Mesenchymal stem cell (in vitro differentiated cells and primary cell): ENCODE data around the gene PSMB11.
A peak's percentile ranks its signal among the peaks of the same experiment; 100 is the strongest.

ENCODE experiments used
- DNase-seq: peaks from one replicate; pipeline ENCODE4 v3.0.0-alpha.2; 2013
- H2AFZ ChIP-seq: one replicate; pipeline ENCODE4 v1.6.1; 2013; ENCODE audit warnings: low read depth, mild to moderate bottlenecking, control low read depth, inconsistent platforms, low read length, moderate library complexity
- H2AK5ac ChIP-seq: 2 replicates; pipeline ENCODE4 v1.6.1; 2013; ENCODE audit warnings: low read length, moderate library complexity, mild to moderate bottlenecking, inconsistent platforms; ENCODE audit not compliant: severe bottlenecking
- H2BK120ac ChIP-seq: one replicate; pipeline ENCODE4 v1.6.1; 2013; ENCODE audit warnings: low read depth, mild to moderate bottlenecking, inconsistent platforms, low read length, moderate library complexity
- H2BK12ac ChIP-seq, 2 experiments: one replicate each; pipeline ENCODE4 v1.6.1; 2013; ENCODE audit warnings: inconsistent platforms in 2 of 2, low read length in 2 of 2, mild to moderate bottlenecking in 2 of 2, moderate library complexity in 2 of 2, control low read depth in 1 of 2
- H2BK15ac ChIP-seq: one replicate; pipeline ENCODE4 v1.6.1; 2013; ENCODE audit warnings: mild to moderate bottlenecking, low read depth, inconsistent platforms; ENCODE audit not compliant: poor library complexity, severe bottlenecking
- H2BK5ac ChIP-seq: 2 replicates; pipeline ENCODE4 v1.6.1; 2013; ENCODE audit warnings: low read depth, mild to moderate bottlenecking, low read length, control low read depth, inconsistent platforms; ENCODE audit not compliant: poor library complexity, severe bottlenecking
- H3K14ac ChIP-seq, 2 experiments: one replicate each; pipeline ENCODE4 v1.6.1; 2013; ENCODE audit warnings: inconsistent platforms in 2 of 2, low read length in 2 of 2, control low read depth in 1 of 2, mild to moderate bottlenecking in 1 of 2, moderate library complexity in 1 of 2
- H3K18ac ChIP-seq, 2 experiments: one replicate each; pipeline ENCODE4 v1.6.1; 2013; ENCODE audit warnings: inconsistent platforms in 2 of 2, low read length in 2 of 2, control low read depth in 1 of 2, low read depth in 1 of 2, mild to moderate bottlenecking in 1 of 2
- H3K23ac ChIP-seq, 2 experiments: one replicate each; pipeline ENCODE4 v1.6.1; 2013; ENCODE audit warnings: inconsistent platforms in 2 of 2, low read length in 2 of 2, mild to moderate bottlenecking in 2 of 2, moderate library complexity in 2 of 2, control low read depth in 1 of 2
- H3K27ac ChIP-seq: 2 replicates; pipeline ENCODE4 v1.5.1; 2013; ENCODE audit warnings: mild to moderate bottlenecking, moderate library complexity, low read length, control low read depth, inconsistent platforms; ENCODE audit not compliant: poor library complexity, severe bottlenecking
- H3K27me3 ChIP-seq, 2 experiments: 2 replicates each; pipeline versions ENCODE4 v1.6.1 to v1.7.0; 2013; ENCODE audit warnings: low read length in 2 of 2, mild to moderate bottlenecking in 2 of 2, moderate library complexity in 2 of 2, control low read depth in 1 of 2, inconsistent platforms in 1 of 2; ENCODE audit not compliant: control insufficient read depth in 1 of 2, insufficient read depth in 1 of 2
- H3K36me3 ChIP-seq, 2 experiments: 2 replicates each; pipeline versions ENCODE4 v1.6.1 to v1.7.0; 2013; ENCODE audit warnings: low read length in 2 of 2, control low read depth in 1 of 2, inconsistent platforms in 1 of 2, low read depth in 1 of 2, mild to moderate bottlenecking in 1 of 2; ENCODE audit not compliant: insufficient read depth in 2 of 2, control insufficient read depth in 1 of 2
- H3K4ac ChIP-seq, 2 experiments: one replicate each; pipeline ENCODE4 v1.6.1; 2013; ENCODE audit warnings: inconsistent platforms in 2 of 2, low read length in 2 of 2, mild to moderate bottlenecking in 2 of 2, moderate library complexity in 2 of 2, control low read depth in 1 of 2, low read depth in 1 of 2
- H3K4me1 ChIP-seq: 2 replicates; pipeline ENCODE4 v1.6.1; 2013; ENCODE audit warnings: low read depth, low read length, control low read depth; ENCODE audit not compliant: control insufficient read depth, insufficient read depth
- H3K4me2 ChIP-seq: 2 replicates; pipeline ENCODE4 v1.6.1; 2013; ENCODE audit warnings: low read length, mild to moderate bottlenecking, inconsistent platforms; ENCODE audit not compliant: poor library complexity, severe bottlenecking
- H3K4me3 ChIP-seq, 2 experiments: 2 replicates each; pipeline versions ENCODE4 v1.5.1 to v1.7.0; 2013; ENCODE audit warnings: low read length in 2 of 2, mild to moderate bottlenecking in 2 of 2, control low read depth in 1 of 2, low read depth in 1 of 2; ENCODE audit not compliant: insufficient read depth in 1 of 2
- H3K79me1 ChIP-seq: replicated peaks from 2 replicates; pipeline ENCODE4 v1.6.1; 2013; ENCODE audit warnings: mild to moderate bottlenecking, control low read depth, low read length, inconsistent platforms; ENCODE audit not compliant: poor library complexity, severe bottlenecking
- H3K9ac ChIP-seq: 2 replicates; pipeline ENCODE4 v1.7.0; 2013; ENCODE audit warnings: mild to moderate bottlenecking, low read length, moderate library complexity
- H3K9me3 ChIP-seq: 2 replicates; pipeline ENCODE4 v1.7.0; 2013; ENCODE audit warnings: mild to moderate bottlenecking, low read length; ENCODE audit not compliant: control insufficient read depth
- H4K8ac ChIP-seq: one replicate; pipeline ENCODE4 v1.6.1; 2013; ENCODE audit warnings: inconsistent platforms, mild to moderate bottlenecking, low read length, moderate library complexity
- H4K91ac ChIP-seq: one replicate; pipeline ENCODE4 v1.6.1; 2013; ENCODE audit warnings: mild to moderate bottlenecking, low read length, inconsistent platforms
- WGBS: methylation state at CpG from one replicate; pipeline ENCODE4 v1.1.7; 2013; ENCODE audit warnings: mixed read lengths; 5-methylcytosine and 5-hydroxymethylcytosine counted together

The PSMB11 gene

DNA sequence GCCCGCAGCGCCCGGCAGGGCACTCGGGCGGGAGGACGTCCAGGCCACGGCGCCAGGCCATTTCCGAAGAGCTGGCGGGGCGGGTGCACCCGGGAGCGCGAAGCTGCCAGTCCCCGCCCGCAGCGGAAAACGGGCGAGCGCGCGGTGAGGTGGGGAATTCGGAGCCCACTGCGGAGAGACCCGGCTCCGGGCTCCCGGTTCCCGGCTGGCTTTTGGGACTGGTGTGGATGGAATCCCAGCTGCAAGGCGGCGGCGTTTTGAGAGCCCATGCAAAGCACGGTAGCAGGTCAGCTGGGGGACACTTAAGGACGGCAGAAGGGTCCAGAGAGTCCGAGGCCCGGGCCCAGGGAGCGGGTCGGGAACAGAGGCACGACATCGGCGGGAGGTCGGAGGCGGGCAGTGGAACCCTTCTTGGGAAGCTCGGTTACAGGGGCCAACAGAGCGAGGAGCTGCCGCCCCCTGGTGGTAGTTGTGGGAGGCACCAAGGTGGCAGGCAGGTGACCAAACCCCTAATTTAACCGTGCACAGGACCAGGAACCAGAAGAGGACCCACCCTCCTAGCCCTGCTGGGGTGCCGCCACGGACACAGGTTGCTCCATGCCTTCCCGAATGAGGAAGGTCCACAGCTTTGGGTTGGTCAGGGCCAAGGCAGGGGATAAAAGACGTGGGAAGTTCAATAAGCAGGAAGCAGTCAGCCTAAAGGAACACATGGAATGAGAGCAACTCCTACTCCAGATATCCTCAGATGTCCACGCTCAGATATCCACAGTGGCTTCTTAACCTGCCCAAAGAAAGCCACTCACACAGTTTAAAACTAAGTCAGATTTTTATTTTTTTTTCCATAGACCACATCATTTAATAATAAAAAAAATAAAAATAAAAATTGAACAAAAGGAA is 16.0 kb downstream of the PSMB11 start:
- Histone ChIP-seq H2BK15ac (no peak overlapping the region), H3K27me3 (no peaks in the 10 kb centered on the region), H2BK5ac (no peak overlapping the region), H2AFZ (peak overlapping the region; percentile 39), H3K14ac (no peak overlapping the region), H3K4me3 (peak overlapping the region; percentile 63 to 76), H3K9me3 (no peaks in the 10 kb centered on the region), H3K18ac (peak overlapping the region; percentile 25 to 29), H3K27ac (peak overlapping the region; percentile 84), H3K23ac (no peak overlapping the region), H2AK5ac (no peak overlapping the region), H4K91ac (no peak overlapping the region), H4K8ac (no peak overlapping the region), H3K4me2 (peak overlapping the region; percentile 91), H3K36me3 (peaks cover 38 to 54% of the 10 kb centered on the region in 2 experiments), H3K4me1 (peaks cover 38% of the 10 kb centered on the region), H2BK120ac (no peak overlapping the region), H3K79me1 (peaks cover 6% of the 10 kb centered on the region), H2BK12ac (no peak overlapping the region), H3K4ac (peak overlapping the region in 1 of 2 experiments; percentile 58), H3K9ac (peak overlapping the region; percentile 75)
- DNase-seq: peak; percentile 86
- WGBS: 3% methylated on average over 44 of the region's 51 CpGs

DNA sequence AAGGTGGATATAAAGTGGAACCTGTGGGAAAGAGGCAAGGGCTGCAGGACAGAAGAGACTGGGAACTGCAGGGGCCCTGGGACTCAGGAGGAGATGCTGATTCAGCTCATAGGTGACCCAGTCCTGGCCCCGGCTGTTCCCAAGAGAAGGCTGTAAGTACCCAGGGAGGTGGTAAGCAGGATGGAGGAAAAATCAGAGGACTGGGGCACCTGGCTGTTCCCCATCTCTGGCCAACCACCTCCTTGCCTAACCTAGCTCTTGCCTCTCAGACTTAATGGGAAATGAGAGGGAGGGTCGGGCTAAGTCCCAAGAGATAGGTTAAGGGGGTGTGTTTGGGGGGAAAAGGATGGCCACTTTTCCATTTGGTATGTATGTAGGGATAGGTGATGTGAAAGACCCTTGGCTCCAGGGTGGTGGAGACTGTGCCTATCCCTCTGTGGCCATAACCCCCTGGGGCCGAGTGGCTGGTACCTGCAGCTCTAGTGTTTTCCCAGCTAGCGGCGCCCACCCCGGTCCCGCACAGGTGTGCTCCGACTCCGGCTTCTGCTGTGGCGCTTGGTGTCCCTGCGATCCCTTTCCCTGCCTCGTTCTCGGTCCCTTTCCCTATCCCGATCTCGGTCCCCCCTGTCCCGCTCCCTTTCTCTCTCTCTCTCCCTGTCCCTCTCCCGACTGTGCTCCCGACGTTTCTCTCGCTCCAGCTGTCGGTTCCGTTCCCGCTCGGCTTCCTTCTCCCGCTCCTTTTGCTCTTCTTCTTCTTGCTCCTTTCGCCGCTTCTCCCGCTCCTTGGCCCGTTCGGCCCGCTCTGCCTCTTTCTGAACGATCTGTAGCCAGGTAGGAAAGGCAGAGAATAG is 16.9 kb downstream of the PSMB11 start:
- Histone ChIP-seq H2BK12ac (peak overlapping the region in 1 of 2 experiments; percentile 15), H4K8ac (no peak overlapping the region), H3K14ac (no peak overlapping the region), H3K27me3 (no peaks in the 10 kb centered on the region), H2BK15ac (no peak overlapping the region), H3K9ac (no peak overlapping the region), H3K79me1 (peaks cover 9% of the 10 kb centered on the region), H3K4me2 (no peak overlapping the region), H3K18ac (no peak overlapping the region), H3K4me1 (peaks cover 38% of the 10 kb centered on the region), H3K23ac (no peak overlapping the region), H2BK5ac (no peak overlapping the region), H2BK120ac (no peak overlapping the region), H2AK5ac (no peak overlapping the region), H2AFZ (no peak overlapping the region), H3K9me3 (no peaks in the 10 kb centered on the region), H3K4me3 (no peak overlapping the region), H3K36me3 (peaks cover 47 to 56% of the 10 kb centered on the region in 2 experiments), H3K27ac (peak overlapping the region; percentile 64), H3K4ac (peak overlapping the region in 1 of 2 experiments; percentile 53), H4K91ac (no peak overlapping the region)
- 92% methylated on average over 32 of the region's 32 CpGs for WGBS
- no peak for DNase-seq

DNA sequence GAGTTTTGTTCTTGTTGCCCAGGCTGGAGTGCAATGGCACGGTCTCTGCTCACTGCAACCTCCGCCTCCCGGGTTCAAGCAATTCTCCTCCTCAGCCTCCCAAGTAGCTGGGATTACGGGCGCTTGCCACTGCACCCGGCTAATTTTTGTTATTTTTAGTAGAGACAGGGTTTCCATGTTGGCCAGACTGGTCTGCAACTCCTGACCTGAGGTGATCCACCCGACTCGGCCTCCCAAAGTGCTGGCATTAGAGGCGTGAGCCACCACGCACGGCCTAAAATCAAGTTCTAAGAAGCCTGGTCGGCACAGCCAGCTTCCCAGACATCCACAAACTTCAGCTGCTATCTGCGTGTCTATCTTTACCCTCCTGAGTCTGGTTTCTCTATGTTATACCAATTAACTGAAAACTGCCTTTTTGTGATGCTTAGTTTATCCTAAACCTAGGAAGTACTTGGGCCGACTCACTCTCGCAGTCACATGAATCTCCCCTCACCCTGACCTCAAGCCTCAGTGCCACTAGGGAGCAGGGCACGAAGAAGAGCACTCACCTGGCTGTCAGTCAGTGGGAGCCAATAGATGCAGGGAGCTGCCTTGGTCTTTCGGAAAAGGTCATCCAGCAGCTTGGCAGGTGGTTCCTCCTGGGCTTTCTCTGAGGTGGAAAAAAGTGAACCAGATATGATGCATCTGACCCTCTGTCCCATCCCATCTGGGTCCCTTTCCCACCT is 18.7 kb downstream of the PSMB11 start:
- 91% methylated on average over 15 of the region's 17 CpGs for WGBS
- peak overlapping the region; percentile 59 for H2AK5ac ChIP-seq
- H3K27ac ChIP-seq: peak overlapping the region; percentile 8
- H4K8ac ChIP-seq: peak overlapping the region; percentile 10
- no peak overlapping the region for H2BK5ac ChIP-seq
- no peak overlapping the region for H4K91ac ChIP-seq
- H3K79me1 ChIP-seq: peaks cover 10% of the 10 kb centered on the region
- H3K27me3 ChIP-seq: no peaks in the 10 kb centered on the region
- H3K4ac ChIP-seq: no peak overlapping the region
- H3K9ac ChIP-seq: no peak overlapping the region
- no peak overlapping the region for H3K4me2 ChIP-seq
- no peak for DNase-seq
- no peak overlapping the region for H3K4me3 ChIP-seq
- H2BK120ac ChIP-seq: no peak overlapping the region
- no peaks in the 10 kb centered on the region for H3K9me3 ChIP-seq
- no peak overlapping the region for H3K18ac ChIP-seq
- no peak overlapping the region for H3K23ac ChIP-seq
- H3K4me1 ChIP-seq: peaks cover 35% of the 10 kb centered on the region
- no peak overlapping the region for H2BK15ac ChIP-seq
- peaks cover 59 to 65% of the 10 kb centered on the region in 2 experiments for H3K36me3 ChIP-seq
- no peak overlapping the region for H2BK12ac ChIP-seq
- H2AFZ ChIP-seq: no peak overlapping the region
- H3K14ac ChIP-seq: no peak overlapping the region
